ENCODE data around the gene FARS2. TPM values are rescaled to one million over a fixed set of nuclear protein-coding genes. Genes with fewer than 3 reads are reported as not detected.

Gene FARS2
- total RNA-seq, 1 donor from 2014 or later = 10.0 TPM

DNA sequence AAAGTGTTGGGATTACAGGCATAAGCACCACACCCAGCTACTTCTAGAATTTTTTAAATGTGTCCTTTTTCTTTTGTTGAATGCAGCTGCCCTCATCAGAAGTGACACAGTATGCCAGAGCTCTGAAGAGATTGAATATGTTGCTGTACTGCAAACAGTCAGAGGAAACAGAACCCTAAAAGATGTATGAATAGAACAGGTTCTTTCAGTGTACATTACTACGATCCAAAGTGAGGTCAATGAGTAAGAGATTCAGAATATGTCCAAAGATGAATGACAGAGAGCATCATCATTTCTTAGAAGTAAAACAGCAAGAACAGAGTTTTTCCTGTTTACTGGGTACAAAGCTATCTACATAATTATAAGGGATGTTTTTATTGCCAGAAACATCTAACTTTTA is 476.9 kb downstream of the FARS2 start:
- DNase-seq (ENCODE audit: low spot score) = no peak
- ATAC-seq = no peak

DNA sequence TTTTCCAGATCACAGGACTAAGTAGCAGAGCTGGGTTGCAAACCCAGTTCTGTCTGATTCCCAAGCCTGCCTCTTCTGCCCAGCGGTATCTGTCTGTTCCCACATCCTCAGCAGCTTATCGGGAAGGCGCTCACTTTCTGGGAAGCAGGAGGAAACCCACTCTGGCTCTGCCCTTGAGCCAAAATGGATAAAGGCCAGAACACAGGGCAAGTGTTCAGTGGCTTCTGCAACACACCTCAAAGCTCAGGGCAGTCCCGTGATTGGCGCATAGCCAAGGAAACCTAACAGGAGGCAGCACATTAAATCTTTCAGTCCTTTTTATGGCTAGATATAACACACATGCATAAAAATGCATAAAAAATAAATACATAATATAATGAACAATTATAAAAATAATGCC is 483.2 kb downstream of the FARS2 start:
- ATAC-seq = no peak

DNA sequence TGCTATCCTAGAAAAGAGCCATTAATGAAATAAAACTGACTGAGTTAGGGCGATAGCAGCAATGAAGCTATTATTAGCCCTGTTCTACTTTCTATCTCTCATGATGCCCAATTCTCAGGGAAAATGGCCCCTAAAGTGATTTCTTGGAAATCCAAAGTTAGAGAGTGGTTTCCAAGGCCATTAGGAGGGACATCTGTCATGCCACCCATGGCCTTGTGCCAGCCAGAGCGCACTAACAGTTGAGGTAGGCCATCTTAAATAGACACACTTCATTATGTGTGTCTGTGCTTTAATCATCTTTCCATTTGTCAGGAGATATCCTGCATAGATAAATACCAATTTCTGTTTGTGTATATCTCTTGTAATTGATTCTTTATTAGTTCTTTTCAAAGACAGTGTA is 483.8 kb downstream of the FARS2 start:
- no peak for ATAC-seq
- DNase-seq (ENCODE audit: low spot score) = no peak

More for the DNA sequence above, 483.2 kb downstream of the FARS2 start:
- DNase-seq (ENCODE audit: low spot score) = no peak

GRCh38 chr6:5746053-5746758 is 484.9 kb downstream of the FARS2 start:
- DNase-seq (ENCODE audit: low spot score) = no peak
- no peak for ATAC-seq

GRCh38 chr6:5746759-5747130 is 485.4 kb downstream of the FARS2 start:
- ATAC-seq (no peak), DNase-seq (ENCODE audit: low spot score) (no peak)

DNA sequence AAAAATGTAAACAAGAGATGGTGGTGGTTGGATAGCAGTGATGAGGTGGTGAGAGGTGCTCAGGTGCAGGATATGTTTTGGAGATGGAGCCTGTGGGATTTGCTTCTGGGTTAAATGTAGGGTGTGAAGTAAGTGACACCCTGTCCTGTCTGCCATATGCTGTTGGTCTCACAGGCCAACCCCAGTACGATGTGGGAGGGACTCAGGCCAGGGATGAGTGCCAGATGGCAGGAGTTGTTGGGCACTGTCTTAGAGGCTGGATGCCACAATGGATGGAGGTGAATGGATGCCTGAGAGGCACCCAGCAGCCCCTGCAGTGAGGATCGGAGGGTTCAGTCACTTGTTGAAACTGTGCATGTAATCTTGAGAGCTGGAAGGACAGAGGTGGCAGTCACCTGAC is 486.1 kb downstream of the FARS2 start:
- DNase-seq (ENCODE audit: low spot score) (no peak), ATAC-seq (no peak)

DNA sequence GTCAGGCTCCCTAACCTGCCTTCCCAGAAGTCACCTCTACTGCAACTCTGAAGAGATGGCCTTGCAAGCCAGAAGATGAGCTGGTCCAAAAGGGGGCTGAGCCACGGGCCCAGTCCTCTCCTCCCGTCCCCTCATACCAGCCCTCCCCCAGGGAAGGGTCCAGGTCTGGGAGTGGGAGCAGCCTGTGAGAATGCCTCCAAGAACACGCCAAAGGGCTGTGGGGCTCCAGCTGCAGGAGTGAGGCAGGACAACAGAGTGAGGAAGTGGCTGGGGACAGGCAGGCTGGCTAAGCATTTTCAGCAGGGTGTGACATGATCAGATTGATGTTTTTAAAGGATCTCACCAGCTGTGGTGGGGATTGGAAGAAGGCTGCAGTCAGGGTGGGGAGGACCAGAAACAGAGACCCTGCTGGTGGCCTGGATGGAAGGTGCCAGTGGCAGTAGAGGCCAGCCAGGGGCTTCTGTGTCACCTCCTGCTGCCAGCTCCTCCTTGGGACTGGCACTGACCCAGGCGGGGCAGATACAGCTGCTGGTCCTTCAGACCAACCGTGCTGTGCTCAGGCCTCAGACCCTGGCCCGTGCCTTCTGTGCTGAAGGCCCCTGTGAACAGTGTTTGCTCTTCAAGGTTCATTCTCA is 487.8 kb downstream of the FARS2 start:
- DNase-seq (ENCODE audit: low spot score) (no peak), ATAC-seq (no peak)

DNA sequence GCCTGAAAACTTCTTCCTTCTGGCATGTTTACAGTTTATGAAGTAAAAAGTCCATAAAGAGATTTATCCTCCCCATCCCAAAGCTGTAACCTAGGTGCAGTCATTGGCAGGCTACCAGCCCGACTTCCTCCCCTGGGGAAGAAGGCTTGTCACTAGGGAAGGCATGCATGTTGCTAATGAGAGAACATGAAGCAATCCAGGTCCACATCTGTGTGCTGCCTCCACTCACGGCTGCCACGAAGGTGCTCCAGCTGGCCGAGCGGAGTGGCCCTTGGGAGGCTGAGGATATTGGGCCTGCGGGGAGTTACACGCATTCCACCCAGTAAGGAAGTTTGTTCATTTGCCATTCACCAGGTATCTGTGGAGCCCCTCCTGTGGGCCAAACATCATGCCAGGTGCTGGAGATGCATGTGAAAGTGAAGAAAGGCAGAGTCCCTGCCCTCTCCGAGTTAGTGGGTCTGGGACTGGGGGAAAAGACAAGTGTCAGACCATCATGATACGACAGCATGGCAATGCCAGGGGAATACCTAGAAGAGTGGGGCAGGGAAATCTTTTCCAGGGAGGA is 488.4 kb downstream of the FARS2 start:
- DNase-seq (ENCODE audit: low spot score) (no peak), ATAC-seq (no peak)

- no peak for DNase-seq (ENCODE audit: low spot score)
- ATAC-seq = no peak
Measured at GRCh38 chr6:5751525-5752390, 490.4 kb downstream of the FARS2 start.

DNA sequence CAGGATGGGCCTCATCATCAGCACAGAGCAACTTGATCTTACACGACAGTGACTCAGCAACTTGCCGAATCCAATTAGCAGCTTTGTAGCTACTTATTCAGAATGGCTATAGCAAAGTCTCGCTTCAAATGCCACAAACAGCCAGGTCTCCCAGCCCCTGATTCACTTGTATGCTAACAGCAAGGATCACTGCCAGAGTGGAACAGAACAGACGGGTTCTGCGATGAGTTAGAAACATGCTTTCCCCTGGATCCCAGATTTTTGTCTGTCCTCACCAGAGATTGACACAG is 491.0 kb downstream of the FARS2 start:
- ATAC-seq = no peak
- DNase-seq (ENCODE audit: low spot score) = no peak

- DNase-seq (ENCODE audit: low spot score) = no peak
- no peak for ATAC-seq
Measured at GRCh38 chr6:5753209-5753608, 491.9 kb downstream of the FARS2 start.

DNA sequence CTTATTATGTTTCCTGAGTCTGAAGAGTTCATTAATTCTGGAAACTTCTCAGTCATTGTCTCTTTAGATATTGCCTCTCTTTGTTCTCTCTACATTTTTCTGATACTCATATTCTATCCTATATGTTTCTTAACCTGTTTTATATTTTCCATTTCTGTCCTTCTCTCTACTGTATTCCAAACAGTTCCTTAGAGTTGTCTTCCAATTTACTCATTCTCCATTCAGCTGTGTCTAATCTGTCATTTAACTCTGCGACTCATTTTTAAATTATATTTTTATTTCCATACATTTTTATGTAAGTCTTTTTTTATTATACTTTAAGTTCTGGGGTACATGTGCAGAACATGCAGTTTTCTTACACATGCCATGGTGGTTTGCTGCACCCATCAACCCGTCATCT is 493.6 kb downstream of the FARS2 start:
- no peak for ATAC-seq
- no peak for DNase-seq (ENCODE audit: low spot score)

- no peak for DNase-seq (ENCODE audit: low spot score)
- no peak for ATAC-seq
Measured at GRCh38 chr6:5759571-5759970, 498.3 kb downstream of the FARS2 start.

DNA sequence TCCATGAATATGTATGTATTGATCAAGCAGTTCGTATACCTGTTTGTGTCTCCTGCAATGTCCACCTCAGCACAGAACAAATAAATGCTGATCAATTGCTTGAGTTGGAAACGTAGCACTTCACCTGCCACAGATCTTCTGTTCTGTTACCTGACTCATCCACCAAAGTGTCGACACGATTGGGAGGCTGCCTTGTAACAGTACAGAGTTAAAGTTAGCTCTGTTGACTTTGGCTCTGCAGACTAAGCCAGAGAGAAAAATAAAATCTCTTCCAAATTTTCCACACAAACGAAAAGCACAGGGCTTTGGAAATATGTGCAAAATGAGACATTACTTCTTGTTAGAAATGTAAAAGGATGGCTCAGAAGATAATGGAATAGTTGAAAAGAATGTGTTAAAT is 500.1 kb downstream of the FARS2 start:
- DNase-seq (ENCODE audit: low spot score) = no peak
- peak; percentile 93 for ATAC-seq

GRCh38 chr6:5762561-5762968 is 501.3 kb downstream of the FARS2 start:
- no peak for ATAC-seq
- no peak for DNase-seq (ENCODE audit: low spot score)

DNA sequence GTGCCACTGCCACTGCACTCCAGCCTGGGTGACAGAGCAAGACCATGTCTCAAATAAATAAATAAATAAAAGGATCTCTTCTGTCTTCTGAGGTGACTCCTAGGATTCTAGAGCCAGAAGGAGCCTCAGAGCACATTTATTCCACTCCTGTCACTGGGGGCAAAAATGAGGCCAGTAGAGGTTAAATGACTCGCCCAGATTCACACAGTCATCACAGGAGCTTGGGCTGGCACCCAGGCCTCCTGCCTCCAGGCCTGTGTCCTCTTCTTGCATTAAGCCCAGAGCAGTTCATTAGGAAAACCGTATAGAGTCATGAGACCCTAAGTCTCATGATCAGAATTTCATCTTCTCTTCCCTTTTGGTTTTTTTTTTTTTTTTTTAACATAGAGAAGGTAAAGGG is 502.1 kb downstream of the FARS2 start:
- DNase-seq (ENCODE audit: low spot score) (no peak), ATAC-seq (no peak)

DNA sequence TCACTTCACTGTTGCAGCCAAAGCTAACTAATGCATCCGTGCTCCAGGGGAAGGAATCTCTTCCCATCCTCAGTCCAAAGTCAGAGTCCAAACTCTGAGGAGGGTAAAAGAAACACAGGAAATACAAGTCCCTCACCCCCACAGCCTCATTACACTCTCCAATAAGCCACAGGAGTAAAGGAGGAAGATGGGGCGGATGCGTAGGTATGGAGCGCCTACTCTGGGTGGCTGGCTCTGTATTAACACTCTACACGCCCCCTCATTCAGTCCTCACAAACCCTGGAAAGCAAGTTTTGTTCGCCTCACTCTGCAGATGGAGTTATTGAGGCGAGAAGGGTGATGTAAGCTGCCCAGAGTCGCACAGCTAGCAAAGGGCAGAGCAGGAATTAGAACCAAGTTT is 502.6 kb downstream of the FARS2 start:
- DNase-seq (ENCODE audit: low spot score) = no peak

GRCh38 chr6:5764401-5764955 is 503.2 kb downstream of the FARS2 start:
- no peak for DNase-seq (ENCODE audit: low spot score)
- ATAC-seq = no peak

More for the DNA sequence above, 502.6 kb downstream of the FARS2 start:
- no peak for ATAC-seq

DNA sequence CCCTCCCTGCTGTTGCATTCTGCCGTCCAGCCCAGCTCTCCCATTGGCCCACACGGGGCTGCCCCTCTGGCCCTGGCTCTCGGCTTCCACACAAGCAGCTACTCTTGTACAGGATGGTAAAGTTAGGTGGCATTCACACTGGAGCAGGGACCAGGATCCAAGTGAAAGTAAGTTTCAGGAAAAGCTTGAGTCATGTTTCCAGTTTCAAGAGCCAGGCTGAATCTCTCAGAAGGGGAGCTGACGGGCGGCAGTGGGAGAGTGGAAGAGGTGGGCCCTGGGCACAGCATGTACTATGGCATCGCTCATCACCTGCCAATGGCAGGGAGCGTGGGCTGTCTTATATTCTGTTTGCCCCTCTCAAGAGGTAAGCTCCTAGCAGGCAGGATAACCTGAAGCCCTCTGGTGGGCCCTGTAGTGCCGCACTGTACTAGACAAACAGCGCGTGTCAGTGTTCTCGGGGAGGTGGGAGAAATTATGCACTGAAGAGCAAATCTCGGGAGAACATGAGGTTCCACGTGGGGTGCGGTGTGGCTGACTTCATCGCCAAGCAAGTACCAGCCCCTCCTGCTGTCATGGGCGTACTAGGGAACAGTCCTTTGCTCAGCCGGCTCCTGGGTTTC is 503.9 kb downstream of the FARS2 start:
- DNase-seq (ENCODE audit: low spot score) (no peak), ATAC-seq (no peak)

- DNase-seq (ENCODE audit: low spot score) (no peak), ATAC-seq (no peak)
Measured at GRCh38 chr6:5766260-5766659, 504.9 kb downstream of the FARS2 start.

DNA sequence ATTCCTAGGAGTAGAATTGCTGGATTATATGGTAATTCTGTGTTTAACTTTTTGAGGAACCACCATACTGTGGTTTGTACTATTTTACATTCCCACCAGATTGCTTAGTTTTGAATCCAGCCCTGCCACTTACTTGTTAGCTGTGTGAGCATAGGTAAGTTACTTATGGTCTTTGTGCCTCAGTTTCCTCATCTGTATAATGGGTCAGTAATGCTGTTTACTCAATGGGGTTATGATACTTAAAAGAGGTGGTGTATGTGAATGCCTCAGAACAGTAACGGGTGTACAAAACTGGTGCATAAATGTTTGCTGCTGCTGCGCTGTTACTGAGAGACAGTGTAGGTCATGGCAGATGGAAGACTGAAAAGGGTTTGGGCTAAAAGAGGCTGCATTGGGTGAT is 506.2 kb downstream of the FARS2 start:
- DNase-seq (ENCODE audit: low spot score) = no peak
- ATAC-seq = no peak

Data from left lobe of liver (tissue), 2 donors.